Activated naive CD8-positive, alpha-beta T cell treated with anti-CD3 and anti-CD28 coated beads, Interleukin-2, amount 10 ng/mL, durations not matched to agents 7 days and 5 days (primary cell): ENCODE data around the gene MSH3. TPM values are rescaled to one million over a fixed set of nuclear protein-coding genes. Genes with fewer than 3 reads are reported as not detected.
"Not testable (repeated sequence)": the region's sequence is repeated elsewhere in the genome, so short reads cannot be mapped to it uniquely, and the experiment has no call there.

Experiments used
- ATAC-seq: fragments of 150-1000 bp; cut with Tn5 transposase; one replicate; pipeline ENCODE4 v1.10.0; 2021; ENCODE audit warnings: low read depth, moderate library complexity
- POLR2A ChIA-PET: fragments of 350-600 bp; sonication (Branson Sonifier 250); formaldehyde crosslinking; loops from one replicate; lab custom pipeline; 2021; ENCODE audit warnings: antibody characterized with exemption; lab: Charles Lee
- DNase-seq: peaks from one replicate; pipeline ENCODE4 v3.0.0; 2021
- H3K27ac Mint-ChIP-seq: one replicate; pipeline ENCODE4 v1.8.0; 2022; ENCODE audit warnings: mild to moderate bottlenecking, mixed read lengths
- H3K27me3 Mint-ChIP-seq: one replicate; pipeline ENCODE4 v1.8.0; 2022; ENCODE audit warnings: mild to moderate bottlenecking, moderate library complexity, mixed read lengths
- H3K36me3 Mint-ChIP-seq: one replicate; pipeline ENCODE4 v1.8.0; 2021; ENCODE audit warnings: mild to moderate bottlenecking, mixed read lengths
- H3K4me1 Mint-ChIP-seq: one replicate; pipeline ENCODE4 v1.8.0; 2021; ENCODE audit warnings: mixed read lengths
- H3K4me3 Mint-ChIP-seq: one replicate; pipeline ENCODE4 v1.8.0; 2022; ENCODE audit warnings: mild to moderate bottlenecking, moderate library complexity, mixed read lengths
- H3K9me3 Mint-ChIP-seq: one replicate; pipeline ENCODE4 v1.8.0; 2021; ENCODE audit warnings: mixed read lengths
- total RNA-seq, 2 experiments: library from RNA; stranded (reverse); gene quantifications; one replicate each; pipeline ENCODE4 v1.2.3, GENCODE V29; 2021

Gene MSH3
- total RNA-seq, 2 experiments from 2014 or later: 18.1 to 18.6 TPM

DNA sequence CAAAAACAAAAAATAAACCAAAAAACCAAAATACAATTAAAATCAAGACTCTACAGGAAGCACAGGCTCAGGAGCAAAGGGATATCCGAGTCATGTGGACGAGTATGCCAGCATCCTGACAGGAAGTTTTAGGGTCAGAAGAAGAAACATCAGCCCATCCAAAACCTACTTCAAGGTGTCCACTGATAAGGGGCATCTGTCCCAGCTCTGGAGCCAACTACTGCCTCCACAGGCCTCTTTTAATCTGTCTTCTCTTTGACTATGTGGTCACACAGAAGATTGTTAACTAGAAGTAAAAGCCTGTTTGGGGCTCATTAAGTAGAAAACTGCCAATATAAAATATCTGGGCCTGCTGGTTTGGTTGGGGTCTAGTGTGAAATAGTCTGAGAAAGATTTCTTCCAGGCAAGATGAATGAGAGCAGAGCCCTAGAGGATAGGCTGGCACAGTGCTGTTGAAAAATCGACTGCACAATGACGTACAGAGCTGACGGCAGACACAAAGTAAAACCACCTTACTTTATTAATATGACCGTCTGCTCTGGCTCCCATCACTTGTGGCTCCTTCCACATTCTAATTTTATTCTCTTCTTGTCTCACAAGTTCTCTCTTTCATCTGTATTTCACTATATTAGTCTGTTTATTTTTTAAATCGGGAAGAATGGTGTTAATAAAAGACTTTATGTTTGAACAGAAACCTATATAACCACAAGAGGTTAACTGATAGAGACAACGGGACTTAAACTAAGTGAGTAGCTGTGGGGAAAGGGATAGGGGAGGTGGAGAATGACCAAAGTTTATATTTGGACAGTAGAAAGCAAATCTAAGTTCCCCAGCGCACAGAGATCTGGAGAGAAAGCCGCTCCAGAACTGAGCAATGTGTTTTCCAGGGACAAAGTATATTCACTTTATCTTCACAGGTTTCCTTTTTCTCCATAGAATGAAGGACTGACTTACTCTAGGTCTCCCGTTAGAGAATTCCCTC is 22.9 kb upstream of the MSH3 start:
- no peak overlapping the region for H3K4me3 Mint-ChIP-seq
- H3K27ac Mint-ChIP-seq: no peak overlapping the region
- DNase-seq (no peak), ATAC-seq (no peak)
- POLR2A ChIA-PET: no interaction called here
- peaks cover 32% of the 10 kb centered on the region for H3K36me3 Mint-ChIP-seq
- H3K4me1 Mint-ChIP-seq: peaks cover 4% of the 10 kb centered on the region
- no peaks in the 10 kb centered on the region for H3K27me3 Mint-ChIP-seq
- H3K9me3 Mint-ChIP-seq: no peaks in the 10 kb centered on the region

DNA sequence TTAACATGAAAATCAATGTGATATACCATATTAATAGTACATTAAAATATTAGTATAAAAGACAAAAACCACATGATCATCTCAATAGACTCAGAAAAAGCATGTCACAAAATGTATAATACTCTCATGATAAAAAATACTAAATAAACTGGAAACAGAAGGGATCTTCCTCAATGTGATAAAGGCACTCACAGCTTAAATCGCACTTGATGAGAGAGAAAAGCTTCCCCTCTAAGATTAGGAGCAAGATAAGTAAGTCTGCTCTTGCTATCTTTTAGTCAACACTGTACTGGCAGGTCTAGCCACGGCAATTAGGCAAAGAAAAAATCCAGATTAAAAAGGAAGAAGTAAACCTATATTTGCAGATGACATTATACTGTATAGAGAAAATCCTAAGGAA is 21.8 kb upstream of the MSH3 start:
- H3K27ac Mint-ChIP-seq: no peak overlapping the region
- H3K27me3 Mint-ChIP-seq: no peaks in the 10 kb centered on the region
- DNase-seq (no peak), ATAC-seq (no peak)
- POLR2A ChIA-PET: interaction anchor here (0.7 kb wide), 1 partner anchor 128 kb away, joined by 5 read pairs; no protein-coding TSS in a partner anchor
- peaks cover 35% of the 10 kb centered on the region for H3K36me3 Mint-ChIP-seq
- no peak overlapping the region for H3K4me3 Mint-ChIP-seq
- no peaks in the 10 kb centered on the region for H3K9me3 Mint-ChIP-seq
- peaks cover 6% of the 10 kb centered on the region for H3K4me1 Mint-ChIP-seq

DNA sequence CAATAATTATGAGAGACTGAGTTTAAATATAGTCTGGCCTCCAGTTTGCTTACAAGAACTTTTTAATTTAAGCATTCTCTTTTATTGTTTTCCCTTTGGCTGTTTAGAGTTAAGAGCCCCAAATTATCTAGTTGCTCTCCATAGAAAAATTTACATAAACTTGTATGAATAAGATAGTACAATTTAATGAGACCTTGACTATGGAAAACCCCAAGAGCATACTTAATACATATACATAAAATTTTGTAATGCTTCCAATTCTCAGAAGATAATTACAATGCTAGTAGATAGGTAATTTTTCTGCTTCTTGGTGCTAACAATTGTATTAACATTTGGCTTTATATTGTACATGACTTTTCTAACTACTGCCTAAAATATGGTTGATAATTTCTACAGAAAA is 20.3 kb upstream of the MSH3 start:
- Mint-ChIP-seq H3K9me3 (no peaks in the 10 kb centered on the region), H3K27me3 (no peaks in the 10 kb centered on the region), H3K27ac (no peak overlapping the region), H3K4me1 (peaks cover 13% of the 10 kb centered on the region), H3K36me3 (peaks cover 46% of the 10 kb centered on the region), H3K4me3 (no peak overlapping the region)
- no peak for DNase-seq
- no peak for ATAC-seq
- POLR2A ChIA-PET: no interaction called here

DNA sequence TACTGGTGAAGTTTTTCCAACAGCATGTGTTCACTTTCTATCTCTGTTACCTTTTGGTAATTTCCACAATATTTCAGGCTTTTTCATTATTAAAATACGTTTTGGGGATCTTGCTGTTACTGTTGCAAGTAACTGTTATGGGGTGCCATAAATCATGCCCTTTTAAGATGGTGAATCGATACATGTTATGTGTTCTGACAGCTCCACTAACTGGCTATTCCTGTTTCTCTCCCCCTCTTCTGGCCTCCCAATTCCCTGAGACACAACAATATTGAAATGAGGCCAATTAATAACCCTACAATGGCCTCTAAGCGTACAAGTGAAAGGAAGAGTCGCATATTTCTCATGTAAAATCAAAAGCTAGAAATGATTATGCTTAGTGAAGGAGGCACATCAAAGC is 13.1 kb upstream of the MSH3 start:
- ATAC-seq (no peak), DNase-seq (no peak)
- Mint-ChIP-seq H3K4me3 (no peak overlapping the region), H3K9me3 (no peaks in the 10 kb centered on the region), H3K4me1 (peaks cover 24% of the 10 kb centered on the region), H3K27me3 (no peaks in the 10 kb centered on the region), H3K27ac (no peak overlapping the region), H3K36me3 (peaks cover 64% of the 10 kb centered on the region)
- POLR2A ChIA-PET: interaction anchor here (1.8 kb wide), 1 partner anchor 13 kb away, joined by 4 read pairs; the partner anchor contains the start of genes DHFR and MSH3

DNA sequence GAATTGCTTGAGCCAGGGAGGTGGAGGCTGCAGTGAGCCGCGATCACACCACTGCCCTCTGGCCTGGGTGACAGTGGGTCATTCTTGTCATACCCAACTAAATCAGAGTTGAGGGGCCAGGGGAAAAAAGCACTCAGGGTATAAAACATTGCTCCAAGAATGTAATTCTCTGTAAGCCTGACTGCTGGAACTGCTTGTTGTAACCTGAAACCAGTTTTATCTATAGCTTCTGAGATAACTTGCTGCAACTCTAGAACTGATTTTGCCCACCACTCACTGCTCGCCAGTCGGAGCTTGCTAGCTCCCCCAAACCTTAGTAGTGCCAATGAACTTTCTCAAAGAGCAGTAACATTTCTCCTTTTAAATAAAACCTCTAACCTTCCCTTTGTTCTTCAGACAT is 9.6 kb upstream of the MSH3 start:
- Mint-ChIP-seq H3K36me3 (peaks cover 64% of the 10 kb centered on the region), H3K4me3 (no peak overlapping the region), H3K27ac (no peak overlapping the region), H3K27me3 (no peaks in the 10 kb centered on the region), H3K9me3 (no peaks in the 10 kb centered on the region), H3K4me1 (peaks cover 13% of the 10 kb centered on the region)
- no peak for ATAC-seq
- no peak for DNase-seq
- POLR2A ChIA-PET: no interaction called here

DNA sequence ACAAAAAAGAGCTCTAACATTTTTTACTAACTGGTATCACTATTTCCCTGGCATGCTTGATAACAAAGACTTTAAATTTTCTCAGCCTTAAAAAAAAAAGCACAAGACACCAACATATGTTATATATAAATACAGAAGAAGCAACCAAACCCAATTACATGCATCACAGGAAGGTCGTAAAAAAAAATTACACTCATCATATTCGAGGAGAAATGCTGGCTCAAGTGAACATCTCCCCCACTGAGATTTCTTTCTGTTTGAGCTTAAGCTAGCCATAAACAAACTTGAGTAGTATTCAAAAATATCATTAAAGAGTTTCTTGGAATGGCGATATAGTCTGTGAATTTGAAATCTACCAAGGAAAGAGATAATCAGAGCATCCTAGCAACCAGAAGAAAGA is 7.5 kb upstream of the MSH3 start:
- ATAC-seq: no peak
- Mint-ChIP-seq H3K9me3 (no peaks in the 10 kb centered on the region), H3K4me1 (peaks cover 13% of the 10 kb centered on the region), H3K27me3 (no peaks in the 10 kb centered on the region), H3K27ac (no peak overlapping the region), H3K36me3 (peaks cover 50% of the 10 kb centered on the region), H3K4me3 (no peak overlapping the region)
- POLR2A ChIA-PET: no interaction called here
- no peak for DNase-seq

DNA sequence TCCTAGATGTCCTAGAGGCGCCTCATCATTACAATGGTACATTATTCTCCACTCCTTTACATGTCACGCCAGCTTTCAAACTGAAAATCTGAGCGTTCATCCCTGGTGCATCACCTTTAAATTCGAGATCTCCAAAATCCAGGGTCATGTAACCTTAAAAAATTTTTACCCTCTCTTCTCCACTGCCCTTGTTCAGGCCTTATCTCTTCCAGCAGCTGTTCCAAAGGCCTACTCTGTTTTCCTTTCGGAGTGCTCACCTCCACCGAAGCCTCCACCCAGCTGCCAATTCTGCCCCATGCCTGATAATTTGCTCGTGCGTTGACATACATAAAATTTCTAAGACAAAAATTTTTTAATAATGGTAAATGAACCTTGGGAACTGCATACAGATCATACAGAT is 950 bp upstream of the MSH3 start:
- Mint-ChIP-seq H3K4me3 (peak overlapping the region; percentile 87), H3K27me3 (no peaks in the 10 kb centered on the region), H3K4me1 (peaks cover 17% of the 10 kb centered on the region), H3K27ac (peak overlapping the region; percentile 89), H3K36me3 (peaks cover 23% of the 10 kb centered on the region), H3K9me3 (no peaks in the 10 kb centered on the region)
- POLR2A ChIA-PET: interaction anchor here (0.7 to 1.8 kb wide), 3 partner anchors 11 to 16 kb away, joined by 3 to 4 read pairs (median 4); no protein-coding TSS in a partner anchor
- ATAC-seq: no peak
- DNase-seq: no peak

GRCh38 chr5:80654054-80654390 is 430 bp upstream of the MSH3 start:
- peak overlapping the region; percentile 87 for H3K4me3 Mint-ChIP-seq

DNA sequence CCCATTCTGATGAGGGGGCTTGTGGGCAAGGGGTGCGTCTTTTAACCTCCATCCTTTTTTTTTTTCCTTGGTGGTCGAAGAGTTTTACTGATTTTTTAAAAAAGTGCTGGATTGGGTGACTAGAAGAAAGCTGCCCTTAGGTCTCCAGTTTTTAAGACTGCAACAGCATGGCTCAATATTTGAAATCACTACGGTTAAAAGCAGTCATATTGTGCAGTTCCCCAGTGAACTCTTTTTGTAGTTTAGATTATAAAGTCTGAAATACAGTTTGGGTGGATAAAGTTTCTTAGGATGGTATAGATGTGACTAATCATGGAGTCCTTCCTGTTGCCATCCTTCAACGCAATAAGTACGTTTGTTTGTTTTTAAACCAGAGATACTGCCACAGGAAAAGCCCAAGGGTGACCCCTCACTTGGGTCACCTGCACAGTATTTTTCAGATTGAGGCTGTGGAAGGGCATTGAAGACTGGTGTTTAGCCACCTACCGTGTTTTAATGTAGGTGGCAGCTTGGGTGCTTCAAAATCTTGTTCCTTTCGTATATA is 851 bp downstream of the MSH3 start:
- Mint-ChIP-seq H3K4me1 (peaks cover 18% of the 10 kb centered on the region), H3K27ac (peak overlapping the region; percentile 96), H3K9me3 (no peaks in the 10 kb centered on the region), H3K27me3 (no peaks in the 10 kb centered on the region), H3K4me3 (peak overlapping the region; percentile 90), H3K36me3 (peaks cover 31% of the 10 kb centered on the region)
- ATAC-seq (no peak), DNase-seq (no peak)
- POLR2A ChIA-PET: interaction anchor here (0.6 to 2.0 kb wide), 8 partner anchors 9 to 647 kb away, joined by 3 to 7 read pairs (median 4); partner anchors contain the start of genes ZCCHC9 and ZFYVE16

More at GRCh38 chr5:80654054-80654390, 430 bp upstream of the MSH3 start:
- POLR2A ChIA-PET: interaction anchor here (0.7 to 2.0 kb wide), 6 partner anchors 11 to 34 kb away, joined by 3 to 6 read pairs (median 4); no protein-coding TSS in a partner anchor
- Mint-ChIP-seq H3K27ac (peak overlapping the region; percentile 89), H3K9me3 (no peaks in the 10 kb centered on the region), H3K4me1 (peaks cover 17% of the 10 kb centered on the region), H3K36me3 (peaks cover 20% of the 10 kb centered on the region), H3K27me3 (no peaks in the 10 kb centered on the region)
- DNase-seq (no peak), ATAC-seq (no peak)

DNA sequence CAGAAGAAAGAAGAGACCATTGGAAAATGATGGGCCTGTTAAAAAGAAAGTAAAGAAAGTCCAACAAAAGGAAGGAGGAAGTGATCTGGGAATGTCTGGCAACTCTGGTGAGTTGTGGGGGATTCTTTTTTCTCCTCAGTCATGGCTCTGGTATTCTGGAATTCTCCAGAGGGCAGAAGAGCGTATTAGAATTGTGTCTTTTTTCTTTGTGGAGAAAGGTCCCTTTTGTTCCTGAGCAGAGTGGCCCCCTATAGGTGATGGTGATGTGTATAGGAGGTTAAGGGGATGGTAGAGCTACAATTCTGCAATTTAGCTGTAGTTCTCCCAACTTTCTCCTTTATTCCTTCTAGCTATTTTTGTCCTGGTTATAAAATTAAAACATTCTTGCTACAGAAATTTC is 2.0 kb downstream of the MSH3 start:
- H3K36me3 Mint-ChIP-seq: peaks cover 38% of the 10 kb centered on the region
- no peaks in the 10 kb centered on the region for H3K27me3 Mint-ChIP-seq
- peaks cover 21% of the 10 kb centered on the region for H3K4me1 Mint-ChIP-seq
- DNase-seq (no peak), ATAC-seq (no peak)
- POLR2A ChIA-PET: interaction anchor here (0.8 to 1.6 kb wide), 2 partner anchors 32 to 36 kb away, joined by 3 read pairs; no protein-coding TSS in a partner anchor
- peak overlapping the region; percentile 90 for H3K4me3 Mint-ChIP-seq
- H3K9me3 Mint-ChIP-seq: no peaks in the 10 kb centered on the region
- H3K27ac Mint-ChIP-seq: peak overlapping the region; percentile 96

- H3K36me3 Mint-ChIP-seq: peaks cover 49% of the 10 kb centered on the region
These were observed 4.7 kb downstream of the MSH3 start for GRCh38 chr5:80659106-80659505.

GRCh38 chr5:80660661-80661060 is 6.2 kb downstream of the MSH3 start:
- H3K9me3 Mint-ChIP-seq, H3K27me3 Mint-ChIP-seq, H3K27ac Mint-ChIP-seq, H3K4me3 Mint-ChIP-seq, DNase-seq, POLR2A ChIA-PET, ATAC-seq: not testable (repeated sequence)
- Mint-ChIP-seq H3K36me3 (peaks cover 63% of the 10 kb centered on the region), H3K4me1 (peaks cover 15% of the 10 kb centered on the region)

More at GRCh38 chr5:80659106-80659505, 4.7 kb downstream of the MSH3 start:
- Mint-ChIP-seq H3K27ac (no peak overlapping the region), H3K4me3 (no peak overlapping the region), H3K27me3 (no peaks in the 10 kb centered on the region), H3K4me1 (peaks cover 16% of the 10 kb centered on the region), H3K9me3 (no peaks in the 10 kb centered on the region)
- ATAC-seq (no peak), DNase-seq (no peak)
- POLR2A ChIA-PET: no interaction called here

GRCh38 chr5:80662108-80662507 is 7.7 kb downstream of the MSH3 start:
- Mint-ChIP-seq H3K4me1 (peaks cover 7% of the 10 kb centered on the region), H3K27ac (no peak overlapping the region), H3K36me3 (peaks cover 68% of the 10 kb centered on the region), H3K27me3 (no peaks in the 10 kb centered on the region), H3K4me3 (no peak overlapping the region), H3K9me3 (no peaks in the 10 kb centered on the region)
- ATAC-seq: no peak
- POLR2A ChIA-PET: no interaction called here
- no peak for DNase-seq
